Measurements from ENCODE around the gene GNB1L.

- TF ChIP-seq PKNOX1 (IDR thresholded peaks at IDR 0.05): no peak
- TF ChIP-seq FOXM1 (IDR thresholded peaks at IDR 0.05; ENCODE audit: low read depth, low read length): no peak
- no peak for TF ChIP-seq EGR1 (IDR thresholded peaks at IDR 0.05; ENCODE audit: borderline replicate concordance in 1 of 2, low read depth in 2 of 2, low read length in 2 of 2)
- no peak for TF ChIP-seq CTCF (IDR thresholded peaks at IDR 0.05 in 2 of 3, conservative IDR thresholded peaks at IDR 0.05 in 1 of 3; ENCODE audit: control insufficient read depth in 2 of 3, extremely low read depth in 1 of 3, insufficient read depth in 1 of 3, low read depth in 3 of 3, low read length in 3 of 3)
- TF ChIP-seq POLR2A (IDR thresholded peaks at IDR 0.05; ENCODE audit: low read depth, low read length): no peak
- TF ChIP-seq EP300 (IDR thresholded peaks at IDR 0.05; ENCODE audit: borderline replicate concordance in 1 of 2, control insufficient read depth in 1 of 2, low read depth in 2 of 2, low read length in 2 of 2): no peak
Measured at GRCh38 chr22:19847345-19847632, 7.4 kb downstream of the GNB1L start.

Measured in GM12878 (cell line).